Measurements from ENCODE around the gene ERMN. TPM values are rescaled to one million over a fixed set of nuclear protein-coding genes. Genes with fewer than 3 reads are reported as not detected.
"Not testable (repeated sequence)": the region's sequence is repeated elsewhere in the genome, so short reads cannot be mapped to it uniquely, and the experiment has no call there.

The ERMN gene
- total RNA-seq, 2 donors from 2014 or later = 0.11 TPM; not detected in 1

GRCh38 chr2:157303612-157304011 is 22.0 kb downstream of the ERMN start:
- DNase-seq (no peak), ATAC-seq (no peak)
- intact Hi-C loops (cut with DNase I, micrococcal nuclease) = no loop called here

- peak; percentile 79 for ATAC-seq
- intact Hi-C loops (cut with DNase I, micrococcal nuclease) = no loop called here
- DNase-seq = no peak
These were observed 23.0 kb downstream of the ERMN start for GRCh38 chr2:157302492-157303099.

- DNase-seq (no peak), ATAC-seq (peak; percentile 54)
- intact Hi-C loops (cut with DNase I, micrococcal nuclease) = no loop called here
These were observed 24.3 kb downstream of the ERMN start for GRCh38 chr2:157301307-157301706.

- intact Hi-C loops (cut with DNase I, micrococcal nuclease) = no loop called here
- DNase-seq = no peak
- no peak for ATAC-seq
These were observed 28.7 kb downstream of the ERMN start for GRCh38 chr2:157296958-157297357.

GRCh38 chr2:157296490-157296889 is 29.1 kb downstream of the ERMN start:
- DNase-seq (no peak), ATAC-seq (no peak)
- intact Hi-C loops (cut with DNase I, micrococcal nuclease) = no loop called here

- intact Hi-C loops (cut with DNase I, micrococcal nuclease) = no loop called here
- DNase-seq = no peak
These were observed 32.8 kb downstream of the ERMN start for GRCh38 chr2:157292853-157293252.

GRCh38 chr2:157291018-157291417 is 34.6 kb downstream of the ERMN start:
- no peak for DNase-seq
- peak; percentile 92 for ATAC-seq
- intact Hi-C loops (cut with DNase I, micrococcal nuclease) = no loop called here

More at GRCh38 chr2:157292853-157293252, 32.8 kb downstream of the ERMN start:
- peak; percentile 57 for ATAC-seq

GRCh38 chr2:157290525-157290924 is 35.1 kb downstream of the ERMN start:
- intact Hi-C loops (cut with DNase I, micrococcal nuclease) = no loop called here
- ATAC-seq (peak; percentile 17), DNase-seq (no peak)

GRCh38 chr2:157287160-157287559 is 38.5 kb downstream of the ERMN start:
- DNase-seq = no peak
- intact Hi-C loops (cut with DNase I, micrococcal nuclease) = no loop called here
- ATAC-seq = no peak

- DNase-seq = peak; percentile 61 to 66
- ATAC-seq = peak; percentile 70
- intact Hi-C loops (cut with DNase I, micrococcal nuclease) = no loop called here
These were observed 42.2 kb downstream of the ERMN start for GRCh38 chr2:157283468-157283867.

- intact Hi-C loops (cut with DNase I, micrococcal nuclease) = no loop called here
- DNase-seq = no peak
- no peak for ATAC-seq
These were observed 44.3 kb downstream of the ERMN start for GRCh38 chr2:157281316-157281715.

GRCh38 chr2:157279311-157279710 is 46.3 kb downstream of the ERMN start:
- DNase-seq = peak; percentile 59 to 61
- peak; percentile 85 for ATAC-seq
- intact Hi-C loops (cut with DNase I, micrococcal nuclease) = not testable (repeated sequence)

- no peak for ATAC-seq
- intact Hi-C loops (cut with DNase I, micrococcal nuclease) = no loop called here
These were observed 53.9 kb downstream of the ERMN start for GRCh38 chr2:157271590-157272203.

GRCh38 chr2:157269922-157270321 is 55.7 kb downstream of the ERMN start:
- intact Hi-C loops (cut with DNase I, micrococcal nuclease) = no loop called here
- ATAC-seq = peak; percentile 46
- DNase-seq = no peak

More at GRCh38 chr2:157271590-157272203, 53.9 kb downstream of the ERMN start:
- DNase-seq = no peak

- DNase-seq = no peak
- no peak for ATAC-seq
- intact Hi-C loops (cut with DNase I, micrococcal nuclease) = no loop called here
These were observed 56.6 kb downstream of the ERMN start for GRCh38 chr2:157269060-157269459.

Other genes starting within 250 kb of the ERMN start
- 10 to 100 TPM; 58.0 to 66.5 TPM for gene GALNT5, start 68.1 kb downstream of the ERMN start, total RNA-seq
- gene CYTIP, start 118.3 kb upstream of the ERMN start, total RNA-seq = 1 to 10 TPM; 5.1 to 6.6 TPM

Measured in left colon (tissue), 2 donors.